BE2C (cell line): ENCODE results near the gene TMEM259. TPM values are rescaled to one million over a fixed set of nuclear protein-coding genes. Genes with fewer than 3 reads are reported as not detected.

Source experiments
- DNase-seq: peaks from one replicate; pipeline ENCODE4 v3.0.0-alpha.2; 2020
- H3K27me3 ChIP-seq: fragments of 250-450 bp; sonication (Bioruptor Pico); 2 replicates; pipeline ENCODE4 v1.5.1; 2020; ENCODE audit warnings: mild to moderate bottlenecking
- H3K36me3 ChIP-seq: fragments of 250-450 bp; sonication (Bioruptor Pico); 2 replicates; pipeline ENCODE4 v1.5.1; 2020; ENCODE audit warnings: mild to moderate bottlenecking
- H3K4me1 ChIP-seq: fragments of 250-450 bp; sonication (Bioruptor Pico); 2 replicates; pipeline ENCODE4 v1.5.1; 2020
- H3K4me3 ChIP-seq: 2 replicates; pipeline ENCODE4 v1.5.1; 2011; ENCODE audit warnings: low read depth, low read length
- H3K9me3 ChIP-seq: fragments of 250-450 bp; sonication (Bioruptor Pico); 2 replicates; pipeline ENCODE4 v1.5.1; 2020
- polyA plus RNA-seq: library from polyadenylated mRNA; unstranded; fragments of >200 nt; gene quantifications from one replicate; pipeline ENCODE4 v1.2.1, GENCODE V29; 2012; ENCODE audit warnings: low read depth, missing spikeins; ENCODE audit not compliant: insufficient read length, insufficient read depth
- TF ChIP-seq, protein P1 (sequence below): IDR thresholded peaks from 2 replicates; pipeline ENCODE4 v1.5.1; 2012; ENCODE audit warnings: mild to moderate bottlenecking, low read depth, low read length

The TMEM259 gene
- polyA plus RNA-seq, result 687 TPM

DNA sequence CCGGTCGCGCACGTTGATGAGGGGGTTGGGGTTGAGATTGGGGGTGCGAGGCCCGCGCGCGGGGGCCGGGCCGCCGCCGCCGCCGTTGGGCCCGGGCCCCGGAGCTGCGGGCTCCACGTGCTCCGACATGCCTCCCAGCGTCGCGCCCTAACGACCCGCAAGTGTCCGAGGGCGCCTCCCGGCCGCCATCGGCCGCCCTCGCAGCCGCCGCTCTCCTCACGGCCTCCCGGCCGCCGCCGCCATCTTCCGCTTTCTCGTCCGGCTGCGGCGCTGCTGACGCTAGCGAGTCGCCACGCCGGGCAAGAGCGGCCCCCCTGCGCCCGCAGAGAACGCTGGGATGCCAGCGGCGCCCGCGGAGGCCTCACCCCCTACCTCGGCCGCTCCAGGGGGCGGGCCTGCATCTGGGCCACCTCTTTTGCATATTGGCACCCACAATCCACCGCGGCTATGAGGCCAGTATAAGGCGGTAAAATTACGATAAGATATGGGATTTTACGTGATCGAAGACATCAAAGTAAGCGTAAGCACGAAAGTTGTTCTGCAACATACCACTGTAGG lies at the start of gene TMEM259:
TSS of gene TMEM259 (minus strand) at position 256 of the 558 bp plus-strand sequence. CDS start at position 129, 127 bp downstream.
- TF ChIP-seq, protein P1, sequence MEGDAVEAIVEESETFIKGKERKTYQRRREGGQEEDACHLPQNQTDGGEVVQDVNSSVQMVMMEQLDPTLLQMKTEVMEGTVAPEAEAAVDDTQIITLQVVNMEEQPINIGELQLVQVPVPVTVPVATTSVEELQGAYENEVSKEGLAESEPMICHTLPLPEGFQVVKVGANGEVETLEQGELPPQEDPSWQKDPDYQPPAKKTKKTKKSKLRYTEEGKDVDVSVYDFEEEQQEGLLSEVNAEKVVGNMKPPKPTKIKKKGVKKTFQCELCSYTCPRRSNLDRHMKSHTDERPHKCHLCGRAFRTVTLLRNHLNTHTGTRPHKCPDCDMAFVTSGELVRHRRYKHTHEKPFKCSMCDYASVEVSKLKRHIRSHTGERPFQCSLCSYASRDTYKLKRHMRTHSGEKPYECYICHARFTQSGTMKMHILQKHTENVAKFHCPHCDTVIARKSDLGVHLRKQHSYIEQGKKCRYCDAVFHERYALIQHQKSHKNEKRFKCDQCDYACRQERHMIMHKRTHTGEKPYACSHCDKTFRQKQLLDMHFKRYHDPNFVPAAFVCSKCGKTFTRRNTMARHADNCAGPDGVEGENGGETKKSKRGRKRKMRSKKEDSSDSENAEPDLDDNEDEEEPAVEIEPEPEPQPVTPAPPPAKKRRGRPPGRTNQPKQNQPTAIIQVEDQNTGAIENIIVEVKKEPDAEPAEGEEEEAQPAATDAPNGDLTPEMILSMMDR, result no peak
- Histone ChIP-seq H3K9me3 (no peaks in the 10 kb centered on the region), H3K4me3 (peak within 1 kb of the TSS; percentile 87), H3K36me3 (peaks cover 8% of the 10 kb centered on the region), H3K4me1 (peaks cover 7% of the 10 kb centered on the region), H3K27me3 (no peaks in the 10 kb centered on the region)
- peak; percentile 99 for DNase-seq

DNA sequence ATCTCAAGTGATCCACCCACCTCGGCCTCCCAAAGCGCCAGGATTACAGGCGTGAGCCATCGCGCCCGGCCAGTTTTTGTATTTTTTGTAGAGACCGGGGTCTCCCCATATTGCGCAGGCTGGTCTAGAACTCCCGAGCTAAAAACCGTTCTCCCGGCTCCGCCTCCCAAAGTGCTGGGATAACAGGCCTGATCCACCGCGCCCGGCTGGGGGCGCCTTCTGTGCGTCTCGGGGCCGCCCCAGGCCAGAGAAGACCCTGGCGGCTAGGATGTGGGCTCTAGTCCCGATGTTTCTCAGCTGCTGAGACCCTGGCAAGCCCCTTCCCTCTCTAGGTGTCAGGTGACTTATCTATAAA lies 49.6 kb upstream of the TMEM259 start:
- Histone ChIP-seq H3K9me3 (peaks cover 4% of the 10 kb centered on the region; the same call in 1 of the 2 replicates), H3K4me3 (no peak overlapping the region), H3K4me1 (peaks cover 4% of the 10 kb centered on the region; the same call in 1 of the 2 replicates), H3K36me3 (no peaks in the 10 kb centered on the region), H3K27me3 (peaks cover 62% of the 10 kb centered on the region)
- DNase-seq, result no peak
- TF ChIP-seq, protein P1, result no peak

DNA sequence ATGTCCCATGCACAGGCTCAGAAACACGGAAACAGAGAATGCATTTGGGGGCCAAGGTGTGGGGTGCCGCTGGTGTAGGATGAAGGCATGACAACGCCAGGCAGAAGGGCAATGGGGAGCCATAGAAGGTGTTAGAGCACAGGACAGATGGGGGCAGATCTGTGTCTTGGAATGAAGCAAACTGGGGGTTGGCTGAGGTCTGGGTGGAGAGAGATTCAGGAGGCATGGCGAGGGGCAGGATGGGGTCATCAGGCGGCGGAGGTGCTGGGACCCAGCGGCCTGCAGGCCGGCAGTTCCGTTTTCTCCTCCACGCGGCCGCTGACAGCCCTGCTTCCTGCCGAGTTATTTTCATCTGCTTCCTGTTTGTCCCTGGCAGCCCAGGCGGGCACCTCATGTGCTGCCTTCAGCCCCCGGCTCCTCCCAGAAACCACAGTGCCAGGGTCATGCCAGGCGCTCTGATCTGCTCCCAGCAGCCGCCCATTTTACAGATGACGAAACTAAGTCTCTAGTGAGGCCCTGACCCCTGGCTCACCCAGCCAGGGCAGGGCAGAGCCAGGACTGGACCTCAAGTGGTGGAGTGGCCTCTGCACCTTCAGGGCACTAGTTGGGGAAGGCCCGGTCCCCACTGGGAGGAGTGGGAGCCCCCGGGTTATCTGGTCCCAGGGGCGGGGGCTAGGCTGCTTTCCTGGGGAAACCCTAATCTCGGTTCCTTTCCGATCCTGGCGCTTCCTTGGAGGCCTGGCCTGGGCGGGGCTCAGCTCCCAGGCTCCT lies 48.3 kb upstream of the TMEM259 start:
- TF ChIP-seq, protein P1, result no peak
- H3K4me3 ChIP-seq, result no peak overlapping the region
- H3K9me3 ChIP-seq, result peaks cover 4% of the 10 kb centered on the region; the same call in 1 of the 2 replicates
- H3K27me3 ChIP-seq, result peaks cover 69% of the 10 kb centered on the region
- no peak for DNase-seq
- no peaks in the 10 kb centered on the region for H3K36me3 ChIP-seq
- H3K4me1 ChIP-seq, result peaks cover 3% of the 10 kb centered on the region; the same call in 1 of the 2 replicates

DNA sequence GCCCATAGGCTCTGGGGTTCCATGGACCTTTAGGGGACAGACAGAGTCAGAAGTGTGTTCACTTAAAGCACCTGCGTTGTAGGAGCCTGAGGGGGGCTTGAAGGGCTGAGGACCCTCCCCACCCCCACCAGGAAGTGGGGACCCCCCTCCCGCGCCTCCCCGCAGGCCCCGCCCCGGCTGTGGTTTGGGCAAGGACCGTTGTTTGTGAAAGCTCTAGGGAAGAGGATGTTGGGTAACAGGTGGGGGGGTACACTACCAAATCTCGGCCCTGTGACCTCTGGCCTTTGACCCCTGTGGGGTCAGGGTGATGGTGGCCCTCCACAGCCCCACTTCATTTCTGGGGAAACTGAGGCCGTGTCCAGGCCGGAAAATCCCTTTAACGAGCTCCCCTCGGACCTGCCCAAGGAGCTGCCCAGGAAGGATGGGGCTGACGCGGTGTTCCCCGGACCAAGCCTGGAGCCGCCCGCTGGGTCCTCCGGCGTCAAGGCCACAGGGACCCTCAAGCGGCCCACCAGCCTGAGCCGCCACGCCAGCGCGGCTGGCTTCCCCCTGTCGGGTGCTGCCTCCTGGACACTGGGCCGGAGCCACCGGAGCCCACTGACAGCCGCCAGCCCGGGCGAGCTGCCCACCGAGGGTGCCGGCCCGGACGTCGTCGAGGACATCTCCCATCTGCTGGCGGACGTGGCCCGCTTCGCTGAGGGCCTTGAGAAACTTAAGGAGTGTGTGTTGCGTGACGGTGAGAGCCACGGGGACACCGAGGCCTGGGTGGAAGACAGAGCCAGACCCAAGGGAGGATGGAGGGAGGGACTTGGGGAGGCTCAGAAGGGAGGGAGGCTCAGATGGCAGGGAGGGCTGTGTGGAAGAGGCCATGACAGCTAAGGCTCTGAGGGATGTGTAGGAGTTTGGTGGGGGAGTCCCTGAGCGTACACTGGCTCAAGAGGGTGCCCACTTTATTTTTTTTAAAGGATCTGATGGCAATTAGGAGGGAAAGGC lies 47.4 kb upstream of the TMEM259 start:
- peaks cover 69% of the 10 kb centered on the region for H3K27me3 ChIP-seq
- no peak overlapping the region for H3K4me3 ChIP-seq
- peaks cover 6% of the 10 kb centered on the region; the same call in 1 of the 2 replicates for H3K9me3 ChIP-seq
- TF ChIP-seq, protein P1, result no peak
- DNase-seq, result no peak
- no peaks in the 10 kb centered on the region for H3K36me3 ChIP-seq
- no peaks in the 10 kb centered on the region; the same call in 1 of the 2 replicates for H3K4me1 ChIP-seq

DNA sequence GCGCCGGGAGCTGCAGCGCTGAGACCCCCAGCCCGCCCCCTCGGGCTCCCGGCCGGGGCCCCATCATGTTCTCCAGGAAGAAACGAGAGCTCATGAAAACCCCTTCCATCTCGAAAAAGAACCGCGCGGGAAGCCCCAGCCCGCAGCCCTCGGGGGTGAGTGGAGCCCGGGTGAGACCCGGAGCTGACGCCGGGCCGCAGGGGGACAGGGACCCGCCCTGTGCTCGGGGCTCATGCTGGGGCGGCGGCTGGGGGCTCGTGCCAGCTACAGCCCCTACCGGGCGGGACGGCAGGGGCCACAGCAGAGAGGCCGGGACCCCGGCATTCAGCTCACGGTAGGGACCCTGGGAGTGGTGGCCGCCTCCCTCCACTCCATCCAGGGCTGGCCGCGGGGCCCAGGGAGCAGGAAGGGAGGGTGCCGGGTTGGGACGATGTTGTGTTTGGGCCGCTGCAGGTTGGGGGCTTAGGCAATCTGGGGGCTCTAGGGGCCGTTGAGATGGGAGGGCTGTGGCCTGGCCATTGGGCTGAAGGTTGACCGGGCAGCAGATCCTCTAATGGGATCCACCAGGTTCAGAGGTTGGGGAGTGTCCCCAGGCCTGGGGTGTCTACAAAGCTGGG lies 46.5 kb upstream of the TMEM259 start:
- DNase-seq, result no peak
- H3K4me1 ChIP-seq, result no peaks in the 10 kb centered on the region; the same call in 1 of the 2 replicates

More for the DNA sequence above, 46.5 kb upstream of the TMEM259 start:
- Histone ChIP-seq H3K9me3 (peaks cover 7% of the 10 kb centered on the region; the same call in 1 of the 2 replicates), H3K27me3 (peaks cover 65% of the 10 kb centered on the region), H3K36me3 (no peaks in the 10 kb centered on the region), H3K4me3 (no peak overlapping the region)
- TF ChIP-seq, protein P1, result no peak
